ENCODE measurements around the gene AKAP9. TPM values are rescaled to one million over a fixed set of nuclear protein-coding genes. Genes with fewer than 3 reads are reported as not detected.
"Not testable (repeated sequence)": the region's sequence is repeated elsewhere in the genome, so short reads cannot be mapped to it uniquely, and the experiment has no call there.

The AKAP9 gene
- total RNA-seq, 2 experiments from 2014 or later, result 32.4 to 41.7 TPM

DNA sequence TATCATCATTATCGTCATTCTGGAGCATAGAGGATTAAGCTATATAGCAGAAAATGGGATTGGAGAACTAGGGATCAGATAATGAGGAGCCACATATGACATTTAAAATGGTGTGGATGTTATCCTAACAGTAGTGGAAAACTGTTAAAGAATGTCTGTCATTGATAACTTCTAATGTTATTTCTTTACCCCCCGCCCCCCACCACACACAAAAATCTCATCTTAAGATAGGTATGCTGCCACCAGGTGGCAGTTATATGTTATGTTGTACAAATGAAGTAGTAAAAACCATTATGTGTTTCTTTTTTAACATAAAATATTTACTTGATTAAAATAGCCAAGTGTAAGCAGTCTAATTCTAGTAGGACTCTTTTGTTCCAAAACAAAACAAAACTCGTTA lies 13.0 kb downstream of the AKAP9 start:
- CTCF ChIA-PET, result interaction anchor here (0.9 to 1.8 kb wide), 5 partner anchors 10 to 494 kb away, joined by 3 to 5 read pairs (median 3); partner anchors contain the start of genes AKAP9 and GATAD1
- POLR2A ChIA-PET, result no interaction called here

DNA sequence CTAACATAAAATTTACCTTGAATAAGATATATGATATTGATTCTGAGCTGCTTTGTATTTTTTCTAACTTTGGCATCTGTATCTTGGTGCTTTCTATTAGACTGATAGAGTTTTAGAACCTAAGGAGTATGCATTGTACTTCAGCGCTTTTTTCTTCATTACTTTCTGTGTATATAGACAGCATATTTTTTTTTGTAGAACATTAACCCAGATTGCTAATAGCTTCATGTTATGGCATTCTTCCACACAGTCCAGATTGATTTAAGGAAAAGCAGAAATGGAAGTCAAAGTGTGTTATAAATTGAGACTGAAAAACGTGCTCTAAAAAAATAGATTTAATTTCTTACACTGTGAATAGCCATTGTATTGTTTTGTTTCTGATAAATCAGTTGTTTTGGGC lies 15.8 kb downstream of the AKAP9 start:
- DNase-seq; H3K27me3 Mint-ChIP-seq; H3K36me3 Mint-ChIP-seq (ENCODE audit: low read depth); H3K4me1 Mint-ChIP-seq; POLR2A ChIA-PET; H3K4me3 Mint-ChIP-seq; H3K9me3 Mint-ChIP-seq; H3K27ac Mint-ChIP-seq: not testable (repeated sequence)
- CTCF ChIA-PET, result interaction anchor here (0.7 kb wide), 1 partner anchor 112 kb away, joined by 3 read pairs; no protein-coding TSS in a partner anchor

More for the DNA sequence above, 13.0 kb downstream of the AKAP9 start:
- Mint-ChIP-seq H3K36me3 (ENCODE audit: low read depth) (peaks cover 7% of the 10 kb centered on the region), H3K27ac (no peak overlapping the region), H3K27me3 (no peaks in the 10 kb centered on the region), H3K4me3 (no peak overlapping the region), H3K4me1 (peaks cover 13% of the 10 kb centered on the region), H3K9me3 (no peaks in the 10 kb centered on the region)
- DNase-seq, result no peak

- Mint-ChIP-seq H3K9me3 (no peaks in the 10 kb centered on the region), H3K27me3 (no peaks in the 10 kb centered on the region), H3K4me1 (peaks cover 2% of the 10 kb centered on the region), H3K27ac (no peak overlapping the region), H3K36me3 (ENCODE audit: low read depth) (no peaks in the 10 kb centered on the region), H3K4me3 (no peak overlapping the region)
- DNase-seq, result no peak
- POLR2A ChIA-PET, result no interaction called here
- CTCF ChIA-PET, result no interaction called here
Measured at GRCh38 chr7:91957232-91957631, 16.6 kb downstream of the AKAP9 start.

DNA sequence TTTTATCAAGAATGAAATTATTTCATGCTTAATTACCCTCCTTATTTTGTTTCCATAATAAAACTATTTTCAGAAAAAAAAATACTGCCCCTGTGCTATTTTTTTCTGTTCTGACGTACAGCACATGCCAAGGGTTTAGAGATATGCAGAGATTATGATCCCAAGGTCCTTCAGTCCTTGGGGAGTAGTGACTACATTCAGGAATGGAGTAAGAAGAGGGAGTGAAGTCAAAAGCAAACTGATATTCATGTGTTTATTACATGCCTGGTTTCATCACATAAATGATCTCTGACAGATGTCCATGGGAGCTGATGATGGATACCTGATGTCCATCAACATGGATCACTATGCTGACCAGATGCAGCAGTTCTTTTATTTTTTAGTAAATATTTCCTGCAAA lies 17.2 kb downstream of the AKAP9 start:
- POLR2A ChIA-PET, result no interaction called here
- Mint-ChIP-seq H3K4me1 (peaks cover 2% of the 10 kb centered on the region), H3K36me3 (ENCODE audit: low read depth) (no peaks in the 10 kb centered on the region), H3K27ac (no peak overlapping the region), H3K4me3 (no peak overlapping the region), H3K9me3 (no peaks in the 10 kb centered on the region), H3K27me3 (no peaks in the 10 kb centered on the region)
- DNase-seq, result no peak
- CTCF ChIA-PET, result no interaction called here

GRCh38 chr7:91959023-91959422 lies 18.4 kb downstream of the AKAP9 start:
- POLR2A ChIA-PET, result no interaction called here
- Mint-ChIP-seq H3K27me3 (no peaks in the 10 kb centered on the region), H3K4me1 (no peaks in the 10 kb centered on the region), H3K9me3 (no peaks in the 10 kb centered on the region), H3K36me3 (ENCODE audit: low read depth) (no peaks in the 10 kb centered on the region), H3K4me3 (no peak overlapping the region), H3K27ac (no peak overlapping the region)
- CTCF ChIA-PET, result no interaction called here
- no peak for DNase-seq

- no peak for DNase-seq
- ChIA-PET POLR2A (no interaction called here), CTCF (no interaction called here)
- Mint-ChIP-seq H3K4me3 (no peak overlapping the region), H3K4me1 (no peaks in the 10 kb centered on the region), H3K27me3 (no peaks in the 10 kb centered on the region), H3K9me3 (peaks cover 3% of the 10 kb centered on the region), H3K36me3 (ENCODE audit: low read depth) (peaks cover 2% of the 10 kb centered on the region), H3K27ac (no peak overlapping the region)
Measured at GRCh38 chr7:91961816-91962215, 21.2 kb downstream of the AKAP9 start.

GRCh38 chr7:91962419-91962818 lies 21.8 kb downstream of the AKAP9 start:
- H3K4me3 Mint-ChIP-seq, result no peak overlapping the region
- H3K27ac Mint-ChIP-seq, result no peak overlapping the region
- H3K4me1 Mint-ChIP-seq, result no peaks in the 10 kb centered on the region
- H3K36me3 Mint-ChIP-seq (ENCODE audit: low read depth), result peaks cover 8% of the 10 kb centered on the region
- POLR2A ChIA-PET, result no interaction called here
- peaks cover 3% of the 10 kb centered on the region for H3K9me3 Mint-ChIP-seq
- CTCF ChIA-PET, result no interaction called here
- no peaks in the 10 kb centered on the region for H3K27me3 Mint-ChIP-seq
- DNase-seq, result no peak

GRCh38 chr7:91967513-91967912 lies 26.9 kb downstream of the AKAP9 start:
- H3K27ac Mint-ChIP-seq, H3K4me1 Mint-ChIP-seq, H3K4me3 Mint-ChIP-seq, DNase-seq, CTCF ChIA-PET, H3K27me3 Mint-ChIP-seq, H3K9me3 Mint-ChIP-seq, POLR2A ChIA-PET: not testable (repeated sequence)
- H3K36me3 Mint-ChIP-seq (ENCODE audit: low read depth), result peaks cover 11% of the 10 kb centered on the region

DNA sequence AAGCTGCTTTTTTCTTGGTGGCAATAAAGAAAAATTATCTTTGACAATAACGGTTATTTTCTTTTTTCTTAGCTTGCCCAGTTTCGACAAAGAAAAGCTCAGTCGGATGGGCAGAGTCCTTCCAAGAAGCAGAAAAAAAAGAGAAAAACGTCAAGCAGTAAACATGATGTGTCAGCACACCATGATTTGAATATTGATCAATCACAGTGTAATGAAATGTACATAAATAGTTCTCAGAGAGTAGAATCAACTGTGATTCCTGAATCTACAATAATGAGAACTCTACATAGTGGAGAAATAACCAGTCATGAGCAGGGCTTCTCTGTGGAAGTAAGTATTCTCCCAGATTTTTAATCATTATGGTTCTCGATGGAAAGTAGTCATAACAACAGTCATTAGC lies 33.0 kb downstream of the AKAP9 start:
- ChIA-PET CTCF (no interaction called here), POLR2A (no interaction called here)
- no peaks in the 10 kb centered on the region for H3K4me1 Mint-ChIP-seq
- H3K4me3 Mint-ChIP-seq, result no peak overlapping the region
- H3K27me3 Mint-ChIP-seq, result no peaks in the 10 kb centered on the region
- H3K27ac Mint-ChIP-seq, result no peak overlapping the region
- H3K36me3 Mint-ChIP-seq (ENCODE audit: low read depth), result peaks cover 11% of the 10 kb centered on the region
- DNase-seq, result no peak
- no peaks in the 10 kb centered on the region for H3K9me3 Mint-ChIP-seq

- no peak for DNase-seq
- CTCF ChIA-PET, result no interaction called here
- POLR2A ChIA-PET, result no interaction called here
- Mint-ChIP-seq H3K4me3 (no peak overlapping the region), H3K27me3 (no peaks in the 10 kb centered on the region), H3K27ac (no peak overlapping the region), H3K4me1 (no peaks in the 10 kb centered on the region), H3K9me3 (no peaks in the 10 kb centered on the region), H3K36me3 (ENCODE audit: low read depth) (peaks cover 11% of the 10 kb centered on the region)
Measured at GRCh38 chr7:91974066-91974465, 33.4 kb downstream of the AKAP9 start.

DNA sequence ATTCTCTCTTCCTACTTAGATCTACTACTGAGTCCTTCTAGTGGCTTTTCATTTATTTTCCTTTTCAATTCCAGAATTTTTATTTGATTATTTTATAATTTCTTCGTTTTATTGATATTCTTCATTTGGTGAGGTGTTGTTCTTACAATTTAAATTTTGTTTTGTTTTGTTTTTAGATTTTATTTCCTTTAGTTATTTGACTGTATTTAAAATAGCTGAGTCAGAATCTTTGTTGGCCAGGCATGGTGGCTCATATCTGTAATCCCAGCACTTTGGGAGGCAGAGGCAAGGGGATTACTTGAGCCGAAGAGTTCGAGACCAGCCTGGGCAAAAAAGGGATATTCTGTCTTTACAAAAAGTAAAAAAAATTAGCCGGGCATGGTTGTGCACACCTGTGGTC lies 36.1 kb downstream of the AKAP9 start:
- POLR2A ChIA-PET, result no interaction called here
- H3K9me3 Mint-ChIP-seq, result no peaks in the 10 kb centered on the region
- peaks cover 14% of the 10 kb centered on the region for H3K36me3 Mint-ChIP-seq (ENCODE audit: low read depth)
- H3K27me3 Mint-ChIP-seq, result no peaks in the 10 kb centered on the region
- H3K4me1 Mint-ChIP-seq, result no peaks in the 10 kb centered on the region
- H3K4me3 Mint-ChIP-seq, result no peak overlapping the region
- no peak for DNase-seq
- no peak overlapping the region for H3K27ac Mint-ChIP-seq
- CTCF ChIA-PET, result no interaction called here

- peaks cover 12% of the 10 kb centered on the region for H3K4me1 Mint-ChIP-seq
- no peaks in the 10 kb centered on the region for H3K27me3 Mint-ChIP-seq
- POLR2A ChIA-PET, result no interaction called here
- H3K27ac Mint-ChIP-seq, result no peak overlapping the region
- no peak for DNase-seq
- H3K4me3 Mint-ChIP-seq, result no peak overlapping the region
- peaks cover 13% of the 10 kb centered on the region for H3K9me3 Mint-ChIP-seq
- CTCF ChIA-PET, result no interaction called here
- peaks cover 31% of the 10 kb centered on the region for H3K36me3 Mint-ChIP-seq (ENCODE audit: low read depth)
Measured at GRCh38 chr7:91979590-91979989, 38.9 kb downstream of the AKAP9 start.

GRCh38 chr7:91982352-91982751 lies 41.7 kb downstream of the AKAP9 start:
- H3K9me3 Mint-ChIP-seq, result peaks cover 13% of the 10 kb centered on the region
- POLR2A ChIA-PET, CTCF ChIA-PET, H3K27ac Mint-ChIP-seq, DNase-seq, H3K27me3 Mint-ChIP-seq, H3K4me3 Mint-ChIP-seq: not testable (repeated sequence)
- H3K36me3 Mint-ChIP-seq (ENCODE audit: low read depth), result peaks cover 37% of the 10 kb centered on the region
- peaks cover 12% of the 10 kb centered on the region for H3K4me1 Mint-ChIP-seq

DNA sequence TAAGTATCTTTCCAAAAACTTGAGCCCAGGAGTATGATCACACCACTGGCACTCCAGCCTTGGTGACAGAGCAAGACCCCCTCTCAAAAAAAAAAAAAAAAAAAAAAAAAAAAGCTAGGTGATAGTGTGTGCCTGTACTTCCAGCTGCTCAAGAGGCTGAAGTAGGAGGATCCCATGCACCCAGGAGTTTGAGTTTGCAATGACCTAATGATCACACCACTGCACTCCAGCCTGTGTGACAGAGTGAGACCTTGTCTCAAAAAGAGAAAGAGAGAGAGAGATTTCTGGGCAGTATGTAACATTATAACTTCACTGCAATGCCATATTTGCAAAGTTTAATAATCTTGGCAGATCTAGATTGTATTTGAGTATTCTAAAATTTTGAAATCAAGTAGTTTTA lies 47.6 kb downstream of the AKAP9 start:
- DNase-seq, result no peak
- H3K4me1 Mint-ChIP-seq, result peaks cover 14% of the 10 kb centered on the region
- peaks cover 3% of the 10 kb centered on the region for H3K9me3 Mint-ChIP-seq
- H3K27ac Mint-ChIP-seq, result no peak overlapping the region
- H3K36me3 Mint-ChIP-seq (ENCODE audit: low read depth), result peaks cover 24% of the 10 kb centered on the region
- CTCF ChIA-PET, result interaction anchor here (0.6 kb wide), 1 partner anchor 237 kb away, joined by 3 read pairs; no protein-coding TSS in a partner anchor
- H3K27me3 Mint-ChIP-seq, result no peaks in the 10 kb centered on the region
- H3K4me3 Mint-ChIP-seq, result no peak overlapping the region
- POLR2A ChIA-PET, result no interaction called here

- ChIA-PET CTCF (no interaction called here), POLR2A (no interaction called here)
- H3K4me1 Mint-ChIP-seq, result peaks cover 9% of the 10 kb centered on the region
- no peak overlapping the region for H3K27ac Mint-ChIP-seq
- DNase-seq, result no peak
- no peaks in the 10 kb centered on the region for H3K9me3 Mint-ChIP-seq
- H3K27me3 Mint-ChIP-seq, result no peaks in the 10 kb centered on the region
- peaks cover 36% of the 10 kb centered on the region for H3K36me3 Mint-ChIP-seq (ENCODE audit: low read depth)
- no peak overlapping the region for H3K4me3 Mint-ChIP-seq
Measured at GRCh38 chr7:91993976-91994375, 53.3 kb downstream of the AKAP9 start.
